Trophoblast cell (in vitro differentiated cells and primary cell): ENCODE measurements around the gene MRGPRX2.

ENCODE experiments used
- DNase-seq, 2 donors: peaks; one replicate each; pipeline ENCODE4 v3.0.0-alpha.2; 2016
- H2AFZ ChIP-seq: 2 replicates; pipeline ENCODE4 v1.6.1; 2013; ENCODE audit warnings: low read length, moderate library complexity, mild to moderate bottlenecking; ENCODE audit not compliant: insufficient read depth, poor library complexity
- H2AK5ac ChIP-seq: 2 replicates; pipeline ENCODE4 v1.6.1; 2013; ENCODE audit warnings: mild to moderate bottlenecking, low read length
- H2BK120ac ChIP-seq: 2 replicates; pipeline ENCODE4 v1.6.1; 2013; ENCODE audit warnings: low read length, mild to moderate bottlenecking, moderate library complexity; ENCODE audit not compliant: insufficient read depth, poor library complexity
- H2BK12ac ChIP-seq: 2 replicates; pipeline ENCODE4 v1.6.1; 2013; ENCODE audit warnings: mild to moderate bottlenecking, low read length, moderate library complexity
- H2BK5ac ChIP-seq: 2 replicates; pipeline ENCODE4 v1.6.1; 2013; ENCODE audit warnings: low read length, low read depth, moderate library complexity, mild to moderate bottlenecking; ENCODE audit not compliant: poor library complexity
- H3K14ac ChIP-seq: 2 replicates; pipeline ENCODE4 v1.6.1; 2013; ENCODE audit warnings: mild to moderate bottlenecking, low read length
- H3K18ac ChIP-seq: 2 replicates; pipeline ENCODE4 v1.6.1; 2013; ENCODE audit warnings: mild to moderate bottlenecking, low read length
- H3K23ac ChIP-seq: 2 replicates; pipeline ENCODE4 v1.6.1; 2013; ENCODE audit warnings: low read length
- H3K27ac ChIP-seq: 2 replicates; pipeline ENCODE4 v1.5.1; 2013; ENCODE audit warnings: low read depth, mild to moderate bottlenecking, inconsistent platforms, low read length, moderate library complexity
- H3K27me3 ChIP-seq: 2 replicates; pipeline ENCODE4 v1.6.1; 2013; ENCODE audit warnings: inconsistent platforms, mild to moderate bottlenecking, low read length, moderate library complexity; ENCODE audit not compliant: insufficient read depth
- H3K36me3 ChIP-seq, 2 experiments: 1 replicate in 1 of 2; 2 replicates in 1 of 2; pipeline ENCODE4 v1.6.1; 2013; ENCODE audit warnings: low read length in 2 of 2, mild to moderate bottlenecking in 2 of 2, moderate library complexity in 1 of 2; ENCODE audit not compliant: insufficient read depth in 2 of 2, control insufficient read depth in 1 of 2
- H3K4ac ChIP-seq: 2 replicates; pipeline ENCODE4 v1.6.1; 2013; ENCODE audit warnings: low read depth, mild to moderate bottlenecking, low read length, moderate library complexity
- H3K4me1 ChIP-seq, 2 experiments: 1 replicate in 1 of 2; 2 replicates in 1 of 2; pipeline ENCODE4 v1.6.1; 2013; ENCODE audit warnings: low read length in 2 of 2, mild to moderate bottlenecking in 2 of 2, moderate library complexity in 1 of 2; ENCODE audit not compliant: insufficient read depth in 2 of 2, control insufficient read depth in 1 of 2
- H3K4me2 ChIP-seq: 2 replicates; pipeline ENCODE4 v1.6.1; 2013; ENCODE audit warnings: inconsistent platforms, mild to moderate bottlenecking, low read length, moderate library complexity
- H3K4me3 ChIP-seq: 2 replicates; pipeline ENCODE4 v1.5.1; 2013; ENCODE audit warnings: mild to moderate bottlenecking, low read depth, low read length, inconsistent platforms
- H3K79me1 ChIP-seq: one replicate; pipeline ENCODE4 v1.6.1; 2013; ENCODE audit warnings: low read length
- H3K79me2 ChIP-seq: 2 replicates; pipeline ENCODE4 v1.6.1; 2013; ENCODE audit warnings: low read length, mild to moderate bottlenecking; ENCODE audit not compliant: control insufficient read depth, insufficient read depth, poor library complexity
- H3K9ac ChIP-seq: 2 replicates; pipeline ENCODE4 v1.6.1; 2013; ENCODE audit warnings: mild to moderate bottlenecking, low read length
- H3K9me3 ChIP-seq: 2 replicates; pipeline ENCODE4 v1.6.1; 2013; ENCODE audit warnings: low read depth, mild to moderate bottlenecking, control low read depth, inconsistent platforms, low read length; ENCODE audit not compliant: insufficient read depth
- H4K12ac ChIP-seq: 2 replicates; pipeline ENCODE4 v1.6.1; 2013; ENCODE audit warnings: low read depth, mild to moderate bottlenecking, low read length, moderate library complexity
- H4K8ac ChIP-seq: 2 replicates; pipeline ENCODE4 v1.6.1; 2013; ENCODE audit warnings: low read depth, mild to moderate bottlenecking, low read length, moderate library complexity
- H4K91ac ChIP-seq: one replicate; pipeline ENCODE4 v1.6.1; 2013; ENCODE audit warnings: low read depth, mild to moderate bottlenecking, low read length, moderate library complexity
- WGBS: extraction: QIAGEN DNeasy Blood & Tissue Kit; methylation state at CpG from one replicate; pipeline ENCODE4 v1.1.7; 2013; ENCODE audit warnings: missing lambda C conversion rate; ENCODE audit not compliant: insufficient read length, insufficient coverage; ENCODE audit errors: extremely low coverage; 5-methylcytosine and 5-hydroxymethylcytosine counted together

Gene MRGPRX2

DNA sequence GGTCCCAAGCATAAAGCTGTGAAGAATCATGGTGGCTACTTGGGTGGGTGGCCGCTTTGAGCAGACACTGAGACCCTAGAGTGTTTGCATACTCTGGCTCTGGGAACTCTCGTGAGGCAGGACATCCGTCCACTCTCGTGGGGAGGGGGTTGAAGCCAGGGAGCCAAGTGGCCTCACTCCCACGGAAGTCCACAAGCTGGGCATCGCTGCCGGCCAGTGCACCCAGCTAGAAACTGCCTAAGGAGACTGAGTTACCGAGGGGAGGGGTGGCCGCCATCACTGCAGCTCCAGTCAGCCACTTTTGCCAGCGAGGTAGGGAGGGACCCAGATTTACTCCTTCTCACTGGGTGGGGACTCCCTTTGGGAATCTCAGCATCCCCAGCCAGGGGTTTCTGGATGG lies 20.5 kb downstream of the MRGPRX2 start:
- Histone ChIP-seq H3K14ac (no peak overlapping the region), H2BK120ac (no peak overlapping the region), H2BK5ac (no peak overlapping the region), H3K9ac (no peak overlapping the region), H3K36me3 (no peaks in the 10 kb centered on the region), H3K18ac (no peak overlapping the region), H3K9me3 (peaks cover 5% of the 10 kb centered on the region), H3K4ac (no peak overlapping the region), H3K79me1 (no peaks in the 10 kb centered on the region), H3K23ac (no peak overlapping the region), H2BK12ac (no peak overlapping the region), H3K79me2 (no peaks in the 10 kb centered on the region), H2AK5ac (no peak overlapping the region), H3K4me3 (no peak overlapping the region), H2AFZ (no peak overlapping the region), H4K91ac (no peak overlapping the region), H4K12ac (no peak overlapping the region), H3K4me2 (no peak overlapping the region), H3K4me1 (no peaks in the 10 kb centered on the region), H4K8ac (no peak overlapping the region), H3K27me3 (no peaks in the 10 kb centered on the region), H3K27ac (no peak overlapping the region)
- no peak for DNase-seq
- WGBS: no CpG with 5 or more reads among the region's 10 CpGs

DNA sequence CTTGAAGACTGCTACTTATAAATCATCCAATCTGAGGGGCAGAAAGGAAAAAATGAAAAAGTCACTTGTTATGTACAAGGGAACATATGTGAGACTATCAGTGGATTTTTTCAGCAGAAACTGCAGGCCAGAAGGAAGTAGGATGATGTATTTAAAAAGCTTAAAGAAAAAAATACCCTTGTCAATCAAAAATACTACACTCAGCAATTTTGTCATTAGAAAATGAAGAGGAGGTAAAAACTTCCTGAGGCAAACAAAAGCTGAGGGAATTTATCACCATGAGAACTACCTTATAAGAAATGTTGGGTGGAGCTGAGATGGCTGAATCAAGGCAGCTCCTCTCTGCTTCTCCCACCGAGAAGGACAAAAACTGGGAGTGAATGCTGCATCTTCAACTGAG lies 21.1 kb downstream of the MRGPRX2 start:
- H4K8ac ChIP-seq: no peak overlapping the region
- no peak overlapping the region for H3K18ac ChIP-seq
- H2BK12ac ChIP-seq: no peak overlapping the region
- H3K9ac ChIP-seq: no peak overlapping the region
- no peak overlapping the region for H4K91ac ChIP-seq
- H3K9me3 ChIP-seq: peaks cover 5% of the 10 kb centered on the region
- no peak overlapping the region for H3K14ac ChIP-seq
- no peak overlapping the region for H3K4ac ChIP-seq
- no peaks in the 10 kb centered on the region for H3K4me1 ChIP-seq
- H3K79me1 ChIP-seq: no peaks in the 10 kb centered on the region
- no peaks in the 10 kb centered on the region for H3K36me3 ChIP-seq
- H2BK5ac ChIP-seq: no peak overlapping the region
- H3K23ac ChIP-seq: no peak overlapping the region
- H2BK120ac ChIP-seq: no peak overlapping the region
- H2AFZ ChIP-seq: no peak overlapping the region
- no peak overlapping the region for H4K12ac ChIP-seq
- no peak overlapping the region for H3K4me2 ChIP-seq
- H3K4me3 ChIP-seq: no peak overlapping the region
- DNase-seq: no peak
- no CpG with 5 or more reads among the region's 1 CpG for WGBS
- no peak overlapping the region for H3K27ac ChIP-seq
- H3K79me2 ChIP-seq: no peaks in the 10 kb centered on the region
- no peak overlapping the region for H2AK5ac ChIP-seq
- no peaks in the 10 kb centered on the region for H3K27me3 ChIP-seq

DNA sequence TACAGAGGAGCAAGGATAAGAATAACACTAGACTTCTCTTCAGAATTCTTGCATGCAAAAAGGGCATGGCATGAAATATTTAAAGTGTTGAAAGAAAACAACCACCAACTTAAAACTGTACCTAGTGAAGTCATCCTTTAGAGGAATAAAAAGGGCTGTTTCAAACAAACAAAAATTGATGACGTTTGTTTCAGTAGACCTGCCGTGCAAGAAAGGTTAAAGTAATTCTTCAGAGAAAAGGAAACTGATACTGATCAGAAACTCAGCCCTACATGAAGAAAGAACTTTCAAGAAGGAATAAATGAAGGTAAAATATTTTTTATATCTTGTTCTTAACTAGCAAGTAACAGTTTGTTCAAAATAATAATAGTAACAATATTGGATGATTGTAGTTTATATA lies 27.5 kb downstream of the MRGPRX2 start:
- H4K12ac ChIP-seq: no peak overlapping the region
- no peak overlapping the region for H4K8ac ChIP-seq
- H3K27ac ChIP-seq: no peak overlapping the region
- no peak overlapping the region for H2AFZ ChIP-seq
- WGBS: no CpG with 5 or more reads among the region's 2 CpGs
- no peak overlapping the region for H3K4ac ChIP-seq
- H3K23ac ChIP-seq: no peak overlapping the region
- no peak overlapping the region for H3K4me2 ChIP-seq
- no peak overlapping the region for H3K4me3 ChIP-seq
- H3K79me2 ChIP-seq: no peaks in the 10 kb centered on the region
- H4K91ac ChIP-seq: no peak overlapping the region
- H2BK5ac ChIP-seq: no peak overlapping the region
- DNase-seq: no peak
- no peak overlapping the region for H3K14ac ChIP-seq
- no peak overlapping the region for H3K18ac ChIP-seq
- H3K27me3 ChIP-seq: no peaks in the 10 kb centered on the region
- peaks cover 0 to under 1% of the 10 kb centered on the region in 2 experiments for H3K4me1 ChIP-seq
- no peak overlapping the region for H2BK120ac ChIP-seq
- no peaks in the 10 kb centered on the region for H3K9me3 ChIP-seq
- no peak overlapping the region for H3K9ac ChIP-seq
- H2AK5ac ChIP-seq: no peak overlapping the region
- H3K79me1 ChIP-seq: no peaks in the 10 kb centered on the region
- no peak overlapping the region for H2BK12ac ChIP-seq
- no peaks in the 10 kb centered on the region for H3K36me3 ChIP-seq

DNA sequence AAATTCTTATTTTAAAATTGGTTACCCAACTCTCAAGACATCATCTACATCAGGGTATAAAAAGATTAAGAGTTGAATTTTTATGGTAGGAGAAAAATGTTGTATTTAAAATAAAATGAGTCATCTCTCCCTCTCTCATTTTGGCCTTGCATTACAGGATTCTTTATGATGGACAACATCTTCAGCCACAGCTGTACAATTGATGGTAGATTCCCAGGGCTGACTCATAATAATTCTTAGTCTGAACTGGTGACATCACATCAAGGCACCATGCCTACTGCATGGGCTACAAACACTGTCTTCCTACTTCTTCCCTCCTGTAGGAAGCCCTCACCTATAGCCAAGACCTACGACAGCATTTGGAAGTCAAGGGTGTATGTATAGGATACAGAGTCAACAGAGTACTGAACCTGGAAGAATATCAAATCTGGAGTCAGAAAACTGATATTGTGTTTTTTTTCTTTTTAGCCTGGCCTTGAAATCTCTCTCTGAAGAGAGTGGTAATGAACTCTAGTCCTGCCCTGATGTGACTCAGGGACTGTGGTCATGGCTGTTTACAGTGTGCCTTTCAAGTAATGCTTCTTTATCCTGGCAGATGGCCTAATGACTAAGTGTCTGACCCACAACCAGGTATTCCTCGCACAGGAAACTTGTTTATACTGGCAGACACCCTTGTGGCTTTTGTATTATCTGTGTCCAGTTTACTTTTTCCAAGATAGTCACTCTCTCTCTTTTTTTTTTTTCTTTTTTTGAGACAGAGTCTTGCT lies 32.5 kb downstream of the MRGPRX2 start:
- Histone ChIP-seq H2BK5ac (no peak overlapping the region), H3K9me3 (no peaks in the 10 kb centered on the region), H3K79me2 (no peaks in the 10 kb centered on the region), H2AFZ (no peak overlapping the region), H4K12ac (no peak overlapping the region), H3K4ac (no peak overlapping the region), H3K4me1 (peaks cover 0 to 7% of the 10 kb centered on the region in 2 experiments), H4K8ac (no peak overlapping the region), H3K18ac (no peak overlapping the region), H3K27me3 (peaks cover 3% of the 10 kb centered on the region), H3K36me3 (no peaks in the 10 kb centered on the region), H4K91ac (no peak overlapping the region), H3K4me3 (no peak overlapping the region), H3K23ac (no peak overlapping the region), H3K27ac (no peak overlapping the region), H3K4me2 (no peak overlapping the region), H3K14ac (no peak overlapping the region), H2AK5ac (no peak overlapping the region), H2BK12ac (no peak overlapping the region), H2BK120ac (no peak overlapping the region), H3K79me1 (no peaks in the 10 kb centered on the region), H3K9ac (no peak overlapping the region)
- WGBS: no CpG with 5 or more reads among the region's 2 CpGs
- DNase-seq: peak; percentile 48 to 54
